ENCODE results near the gene WDR1. TPM values are rescaled to one million over a fixed set of nuclear protein-coding genes. Genes with fewer than 3 reads are reported as not detected.

The WDR1 gene
- total and polyA plus RNA-seq, 2 of the 13 experiments (the other 11 are each of a cell fraction or from before 2014, with no cell fraction given), result 106 to 198 TPM

DNA sequence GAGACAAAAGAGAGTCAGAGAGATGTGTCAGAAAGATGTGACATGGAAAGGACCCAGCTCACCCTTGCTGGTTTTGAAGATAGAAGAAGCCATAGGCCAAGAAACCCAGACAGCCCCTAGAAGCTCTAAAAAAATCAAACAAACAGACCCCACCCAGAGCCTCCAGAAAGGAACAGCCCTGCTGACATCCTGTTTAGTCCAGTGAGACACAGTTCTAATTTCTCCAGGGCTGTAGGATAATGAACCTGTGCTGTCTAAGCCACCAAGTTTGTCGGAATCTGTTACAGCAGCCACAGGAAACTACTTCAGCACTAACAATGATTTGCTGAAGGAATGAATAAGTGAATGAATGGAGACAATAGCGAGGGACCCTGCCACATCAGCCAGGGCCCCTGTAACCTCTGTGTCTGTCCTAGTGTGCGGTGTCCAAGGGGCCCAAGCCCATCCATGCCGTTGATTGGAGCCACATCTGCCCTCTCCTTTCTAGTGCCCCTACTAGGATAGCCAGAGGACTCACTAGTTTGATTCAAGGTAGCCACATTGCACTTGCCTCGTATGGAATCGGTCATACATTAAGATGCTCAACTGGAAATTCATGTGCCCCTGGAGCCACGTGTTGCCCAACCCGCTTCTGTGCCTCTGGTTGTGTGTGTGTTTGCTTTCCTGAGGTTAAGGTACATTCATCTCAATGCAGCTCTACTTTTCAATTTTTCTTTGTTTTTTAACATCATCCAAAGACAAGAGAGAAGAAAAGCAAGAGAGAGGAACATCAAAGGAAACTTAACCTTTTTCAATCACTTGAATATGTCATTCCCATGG lies 62.8 kb downstream of the WDR1 start:
- FAIRE-seq (peak; percentile 82), DNase-seq (ENCODE audit: low spot score) (no peak), ATAC-seq (peak; percentile 58; the same call in 2 of the 3 replicates)
- CTCF ChIA-PET (ENCODE audit: low intra/inter-chr PET ratio, low total read pairs), result no interaction called here
- no peaks in the 10 kb centered on the region for H4K20me1 ChIP-seq (ENCODE audit: insufficient read depth, low read length)
- H3K79me2 ChIP-seq (ENCODE audit: insufficient read depth, low read length), result no peaks in the 10 kb centered on the region
- no peaks in the 10 kb centered on the region for H3K36me3 ChIP-seq (replicated peaks in 1 of 2; ENCODE audit: control insufficient read depth in 1 of 2, insufficient read depth in 2 of 2, low read length in 2 of 2)
- POLR2A ChIA-PET, result no interaction called here
- H3K27ac ChIP-seq (ENCODE audit: extremely low read length, insufficient read depth, low read length), result no peak overlapping the region
- in situ Hi-C loops (cut with HindIII; ENCODE audit: extremely low pct_ligation_motif_present, low pct_unique_long_range_greater_than_20kb) (loop anchor here (5.0 kb wide), 1 partner anchor 37 kb away; no protein-coding TSS in a partner anchor), intact Hi-C loops (cut with micrococcal nuclease; ENCODE audit: unreplicated experiment) (no loop called here)
- no peak overlapping the region for H2AFZ ChIP-seq (ENCODE audit: low read length)
- peaks cover 63% of the 10 kb centered on the region for H3K4me1 ChIP-seq (ENCODE audit: insufficient read depth, low read length)
- no peak overlapping the region for H3K9ac ChIP-seq (ENCODE audit: insufficient read depth, low read depth, low read length)
- 67% methylated on average over 8 of the region's 8 CpGs for WGBS (ENCODE audit: low lambda C conversion rate)
- no peak overlapping the region for H3K4me3 ChIP-seq (replicated peaks in 1 of 3; ENCODE audit: insufficient read depth in 1 of 3, low read depth in 2 of 3, low read length in 3 of 3)
- no peaks in the 10 kb centered on the region for H3K9me3 ChIP-seq (ENCODE audit: low read length)
- no TSS peak for BruUV-seq (replicated peaks)
- H3K27me3 ChIP-seq (ENCODE audit: control insufficient read depth in 1 of 2, insufficient read depth in 2 of 2, low read length in 2 of 2), result no peaks in the 10 kb centered on the region
- no peak overlapping the region for H3K4me2 ChIP-seq (ENCODE audit: low read depth, low read length)
- TF ChIP-seq NRL (CRISPR knock-in tag; IDR thresholded peaks at IDR 0.05; ENCODE audit: borderline replicate concordance) (no peak), ZNF761 (CRISPR knock-in tag; conservative IDR thresholded peaks at IDR 0.05) (no peak), SALL1 (CRISPR knock-in tag; IDR thresholded peaks at IDR 0.05) (peak; percentile 59), ZNF780A (CRISPR knock-in tag; IDR thresholded peaks at IDR 0.05) (no peak), U2AF1 (optimal IDR thresholded peaks at IDR 0.05; ENCODE audit: low read depth, low read length) (no peak), THYN1 (CRISPR knock-in tag; IDR thresholded peaks at IDR 0.05; ENCODE audit: borderline replicate concordance, low read depth) (no peak), KLF13 (CRISPR knock-in tag; IDR thresholded peaks at IDR 0.05) (no peak), CREB1 (IDR thresholded peaks at IDR 0.05) (no peak), CREB1 (CRISPR knock-in tag; IDR thresholded peaks at IDR 0.05) (no peak; the same call in 1 of the 2 replicates), HNF4A (CRISPR knock-in tag; IDR thresholded peaks at IDR 0.05) (0 out of 2 replicates have a peak, but pooled peaks have one; percentile 16), SMARCC2 (IDR thresholded peaks at IDR 0.05) (no peak)
- TF ChIP-seq, protein P1, sequence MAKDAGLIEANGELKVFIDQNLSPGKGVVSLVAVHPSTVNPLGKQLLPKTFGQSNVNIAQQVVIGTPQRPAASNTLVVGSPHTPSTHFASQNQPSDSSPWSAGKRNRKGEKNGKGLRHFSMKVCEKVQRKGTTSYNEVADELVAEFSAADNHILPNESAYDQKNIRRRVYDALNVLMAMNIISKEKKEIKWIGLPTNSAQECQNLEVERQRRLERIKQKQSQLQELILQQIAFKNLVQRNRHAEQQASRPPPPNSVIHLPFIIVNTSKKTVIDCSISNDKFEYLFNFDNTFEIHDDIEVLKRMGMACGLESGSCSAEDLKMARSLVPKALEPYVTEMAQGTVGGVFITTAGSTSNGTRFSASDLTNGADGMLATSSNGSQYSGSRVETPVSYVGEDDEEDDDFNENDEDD (CRISPR knock-in tag; IDR thresholded peaks at IDR 0.05; ENCODE audit: borderline replicate concordance), result peak; percentile 37; the same call in 1 of the 2 replicates
- TF ChIP-seq, protein P2, sequence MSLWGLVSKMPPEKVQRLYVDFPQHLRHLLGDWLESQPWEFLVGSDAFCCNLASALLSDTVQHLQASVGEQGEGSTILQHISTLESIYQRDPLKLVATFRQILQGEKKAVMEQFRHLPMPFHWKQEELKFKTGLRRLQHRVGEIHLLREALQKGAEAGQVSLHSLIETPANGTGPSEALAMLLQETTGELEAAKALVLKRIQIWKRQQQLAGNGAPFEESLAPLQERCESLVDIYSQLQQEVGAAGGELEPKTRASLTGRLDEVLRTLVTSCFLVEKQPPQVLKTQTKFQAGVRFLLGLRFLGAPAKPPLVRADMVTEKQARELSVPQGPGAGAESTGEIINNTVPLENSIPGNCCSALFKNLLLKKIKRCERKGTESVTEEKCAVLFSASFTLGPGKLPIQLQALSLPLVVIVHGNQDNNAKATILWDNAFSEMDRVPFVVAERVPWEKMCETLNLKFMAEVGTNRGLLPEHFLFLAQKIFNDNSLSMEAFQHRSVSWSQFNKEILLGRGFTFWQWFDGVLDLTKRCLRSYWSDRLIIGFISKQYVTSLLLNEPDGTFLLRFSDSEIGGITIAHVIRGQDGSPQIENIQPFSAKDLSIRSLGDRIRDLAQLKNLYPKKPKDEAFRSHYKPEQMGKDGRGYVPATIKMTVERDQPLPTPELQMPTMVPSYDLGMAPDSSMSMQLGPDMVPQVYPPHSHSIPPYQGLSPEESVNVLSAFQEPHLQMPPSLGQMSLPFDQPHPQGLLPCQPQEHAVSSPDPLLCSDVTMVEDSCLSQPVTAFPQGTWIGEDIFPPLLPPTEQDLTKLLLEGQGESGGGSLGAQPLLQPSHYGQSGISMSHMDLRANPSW (CRISPR knock-in tag; IDR thresholded peaks at IDR 0.05; ENCODE audit: borderline replicate concordance), result no peak
- TF ChIP-seq, protein P3, sequence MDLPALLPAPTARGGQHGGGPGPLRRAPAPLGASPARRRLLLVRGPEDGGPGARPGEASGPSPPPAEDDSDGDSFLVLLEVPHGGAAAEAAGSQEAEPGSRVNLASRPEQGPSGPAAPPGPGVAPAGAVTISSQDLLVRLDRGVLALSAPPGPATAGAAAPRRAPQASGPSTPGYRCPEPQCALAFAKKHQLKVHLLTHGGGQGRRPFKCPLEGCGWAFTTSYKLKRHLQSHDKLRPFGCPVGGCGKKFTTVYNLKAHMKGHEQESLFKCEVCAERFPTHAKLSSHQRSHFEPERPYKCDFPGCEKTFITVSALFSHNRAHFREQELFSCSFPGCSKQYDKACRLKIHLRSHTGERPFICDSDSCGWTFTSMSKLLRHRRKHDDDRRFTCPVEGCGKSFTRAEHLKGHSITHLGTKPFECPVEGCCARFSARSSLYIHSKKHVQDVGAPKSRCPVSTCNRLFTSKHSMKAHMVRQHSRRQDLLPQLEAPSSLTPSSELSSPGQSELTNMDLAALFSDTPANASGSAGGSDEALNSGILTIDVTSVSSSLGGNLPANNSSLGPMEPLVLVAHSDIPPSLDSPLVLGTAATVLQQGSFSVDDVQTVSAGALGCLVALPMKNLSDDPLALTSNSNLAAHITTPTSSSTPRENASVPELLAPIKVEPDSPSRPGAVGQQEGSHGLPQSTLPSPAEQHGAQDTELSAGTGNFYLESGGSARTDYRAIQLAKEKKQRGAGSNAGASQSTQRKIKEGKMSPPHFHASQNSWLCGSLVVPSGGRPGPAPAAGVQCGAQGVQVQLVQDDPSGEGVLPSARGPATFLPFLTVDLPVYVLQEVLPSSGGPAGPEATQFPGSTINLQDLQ (CRISPR knock-in tag; IDR thresholded peaks at IDR 0.05), result 0 out of 2 replicates have a peak, but pooled peaks have one; percentile 54
- TF ChIP-seq, protein P4, sequence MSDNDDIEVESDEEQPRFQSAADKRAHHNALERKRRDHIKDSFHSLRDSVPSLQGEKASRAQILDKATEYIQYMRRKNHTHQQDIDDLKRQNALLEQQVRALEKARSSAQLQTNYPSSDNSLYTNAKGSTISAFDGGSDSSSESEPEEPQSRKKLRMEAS (IDR thresholded peaks at IDR 0.05), result peak; percentile 84
- TF ChIP-seq, protein P5, sequence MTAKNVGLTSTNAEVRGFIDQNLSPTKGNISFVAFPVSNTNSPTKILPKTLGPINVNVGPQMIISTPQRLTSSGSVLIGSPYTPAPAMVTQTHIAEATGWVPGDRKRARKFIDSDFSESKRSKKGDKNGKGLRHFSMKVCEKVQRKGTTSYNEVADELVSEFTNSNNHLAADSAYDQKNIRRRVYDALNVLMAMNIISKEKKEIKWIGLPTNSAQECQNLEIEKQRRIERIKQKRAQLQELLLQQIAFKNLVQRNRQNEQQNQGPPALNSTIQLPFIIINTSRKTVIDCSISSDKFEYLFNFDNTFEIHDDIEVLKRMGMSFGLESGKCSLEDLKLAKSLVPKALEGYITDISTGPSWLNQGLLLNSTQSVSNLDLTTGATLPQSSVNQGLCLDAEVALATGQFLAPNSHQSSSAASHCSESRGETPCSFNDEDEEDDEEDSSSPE (CRISPR knock-in tag; IDR thresholded peaks at IDR 0.05), result 0 out of 2 replicates have a peak, but pooled peaks have one; percentile 24
